A673 (cell line): Measurements from ENCODE around the gene DLG5.

Experiments used
- CTCF ChIP-seq: fragments of 300-800, 200-600 bp; sonication (generic); conservative IDR thresholded peaks from 2 replicates; pipeline ENCODE4 v1.5.1; 2017; ENCODE audit warnings: low read depth, mild to moderate bottlenecking, antibody characterized with exemption, low read length, moderate library complexity, mixed read lengths
- EZH2 ChIP-seq: fragments of 200-600 bp; sonication (generic); IDR thresholded peaks from 2 replicates; pipeline ENCODE4 v1.6.1; 2017; ENCODE audit warnings: borderline replicate concordance, low read depth, mild to moderate bottlenecking, mixed read lengths, antibody characterized with exemption, low read length; ENCODE audit not compliant: poor library complexity, severe bottlenecking

- TF ChIP-seq CTCF (no peak), EZH2 (no peak)
Measured at GRCh38 chr10:77932016-77932715, 5.6 kb upstream of the DLG5 start.
